Activated naive CD4-positive, alpha-beta T cell treated with anti-CD3 and anti-CD28 coated beads, Interleukin-2, amount 50 U/mL, for 24 hours (primary cell): ENCODE results near the gene METTL27.

Source experiments
- H3K27ac Mint-ChIP-seq: one replicate; pipeline ENCODE4 v1.8.0; 2021; ENCODE audit warnings: mild to moderate bottlenecking, mixed read lengths
- H3K27me3 Mint-ChIP-seq: one replicate; pipeline ENCODE4 v1.8.0; 2021; ENCODE audit warnings: mixed read lengths
- H3K36me3 Mint-ChIP-seq: one replicate; pipeline ENCODE4 v1.8.0; 2021; ENCODE audit warnings: mixed read lengths
- H3K4me1 Mint-ChIP-seq: one replicate; pipeline ENCODE4 v1.8.0; 2021; ENCODE audit warnings: mixed read lengths
- H3K4me3 Mint-ChIP-seq: one replicate; pipeline ENCODE4 v1.8.0; 2021; ENCODE audit warnings: mild to moderate bottlenecking, mixed read lengths
- H3K9me3 Mint-ChIP-seq: one replicate; pipeline ENCODE4 v1.8.0; 2021; ENCODE audit warnings: mixed read lengths

The METTL27 gene

GRCh38 chr7:73876361-73876760 is 34.0 kb upstream of the METTL27 start:
- peaks cover 2% of the 10 kb centered on the region for H3K27me3 Mint-ChIP-seq
- no peaks in the 10 kb centered on the region for H3K36me3 Mint-ChIP-seq
- no peaks in the 10 kb centered on the region for H3K9me3 Mint-ChIP-seq
- H3K4me1 Mint-ChIP-seq: no peaks in the 10 kb centered on the region
- no peak overlapping the region for H3K27ac Mint-ChIP-seq
- H3K4me3 Mint-ChIP-seq: no peak overlapping the region

GRCh38 chr7:73872056-73872908 is 30.0 kb upstream of the METTL27 start:
- Mint-ChIP-seq H3K27ac (no peak overlapping the region), H3K4me3 (no peak overlapping the region), H3K9me3 (no peaks in the 10 kb centered on the region), H3K27me3 (no peaks in the 10 kb centered on the region), H3K4me1 (no peaks in the 10 kb centered on the region), H3K36me3 (no peaks in the 10 kb centered on the region)

DNA sequence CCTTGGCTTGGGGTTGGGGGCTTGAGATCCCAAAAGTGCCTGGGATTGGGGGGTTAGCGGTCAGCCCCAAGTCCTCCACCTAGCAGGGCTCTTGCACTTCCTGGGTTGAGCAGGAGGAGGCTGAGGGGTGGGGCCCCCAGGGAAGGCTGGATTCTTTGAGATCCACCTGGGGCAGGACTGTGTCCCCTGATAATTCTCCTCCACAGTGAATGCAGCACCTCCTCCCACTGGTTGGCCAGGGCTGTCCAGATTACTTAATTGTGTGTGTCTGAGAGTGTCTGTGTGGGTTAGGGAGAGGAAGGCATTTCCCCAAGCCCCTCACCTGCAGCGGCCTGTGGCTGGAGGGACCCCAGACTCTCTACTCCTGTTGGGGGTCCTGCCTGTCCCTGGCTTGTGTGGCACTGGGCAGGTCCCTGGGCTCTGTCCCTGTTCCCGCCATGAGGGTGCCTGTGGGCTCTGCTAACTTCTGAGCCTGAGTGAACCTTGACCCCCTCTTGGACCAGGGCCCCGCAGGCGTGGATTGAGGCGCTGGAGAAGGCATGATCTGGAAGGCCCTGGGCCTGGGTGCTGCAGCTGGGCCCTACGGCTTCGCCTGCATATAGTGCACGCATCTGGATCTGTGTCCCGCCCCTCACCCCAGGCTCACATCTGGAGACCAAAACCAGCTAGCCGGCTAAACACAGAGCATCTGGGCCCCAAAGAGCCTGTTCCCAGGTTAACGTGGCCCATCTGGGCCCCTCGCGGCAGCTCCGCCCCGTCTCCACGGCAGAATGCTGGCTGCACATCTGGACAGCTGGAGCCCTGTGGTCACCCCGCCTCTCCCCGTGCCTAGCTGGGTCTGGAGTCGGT is 29.1 kb upstream of the METTL27 start:
- no peaks in the 10 kb centered on the region for H3K9me3 Mint-ChIP-seq
- no peak overlapping the region for H3K4me3 Mint-ChIP-seq
- no peaks in the 10 kb centered on the region for H3K4me1 Mint-ChIP-seq
- H3K36me3 Mint-ChIP-seq: no peaks in the 10 kb centered on the region
- H3K27ac Mint-ChIP-seq: no peak overlapping the region
- H3K27me3 Mint-ChIP-seq: no peaks in the 10 kb centered on the region

DNA sequence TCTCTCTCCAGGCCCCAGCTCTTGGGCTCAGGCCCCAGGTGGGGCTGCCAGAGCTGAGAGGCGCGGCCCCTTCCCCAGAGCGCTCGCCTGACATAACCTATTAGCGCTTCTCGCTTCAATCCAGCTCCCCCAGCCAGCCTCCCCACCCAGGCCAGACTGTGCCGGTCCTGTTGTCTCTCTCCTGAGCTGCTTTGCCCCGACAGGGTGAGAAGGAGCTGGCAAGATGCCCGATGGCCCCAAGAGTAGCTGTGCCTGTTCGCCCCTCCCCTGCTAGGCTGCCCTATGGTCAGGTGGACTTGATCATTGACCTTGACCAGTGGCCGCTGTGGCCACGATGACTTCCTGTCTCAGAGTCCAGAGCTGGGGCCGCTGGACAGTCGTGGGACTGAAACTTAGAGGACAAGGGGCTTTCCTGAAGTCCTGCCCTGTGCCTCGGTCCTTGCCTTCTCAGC is 27.8 kb upstream of the METTL27 start:
- H3K9me3 Mint-ChIP-seq: no peaks in the 10 kb centered on the region
- H3K27me3 Mint-ChIP-seq: no peaks in the 10 kb centered on the region
- H3K4me1 Mint-ChIP-seq: no peaks in the 10 kb centered on the region
- no peak overlapping the region for H3K4me3 Mint-ChIP-seq
- no peak overlapping the region for H3K27ac Mint-ChIP-seq
- H3K36me3 Mint-ChIP-seq: no peaks in the 10 kb centered on the region

DNA sequence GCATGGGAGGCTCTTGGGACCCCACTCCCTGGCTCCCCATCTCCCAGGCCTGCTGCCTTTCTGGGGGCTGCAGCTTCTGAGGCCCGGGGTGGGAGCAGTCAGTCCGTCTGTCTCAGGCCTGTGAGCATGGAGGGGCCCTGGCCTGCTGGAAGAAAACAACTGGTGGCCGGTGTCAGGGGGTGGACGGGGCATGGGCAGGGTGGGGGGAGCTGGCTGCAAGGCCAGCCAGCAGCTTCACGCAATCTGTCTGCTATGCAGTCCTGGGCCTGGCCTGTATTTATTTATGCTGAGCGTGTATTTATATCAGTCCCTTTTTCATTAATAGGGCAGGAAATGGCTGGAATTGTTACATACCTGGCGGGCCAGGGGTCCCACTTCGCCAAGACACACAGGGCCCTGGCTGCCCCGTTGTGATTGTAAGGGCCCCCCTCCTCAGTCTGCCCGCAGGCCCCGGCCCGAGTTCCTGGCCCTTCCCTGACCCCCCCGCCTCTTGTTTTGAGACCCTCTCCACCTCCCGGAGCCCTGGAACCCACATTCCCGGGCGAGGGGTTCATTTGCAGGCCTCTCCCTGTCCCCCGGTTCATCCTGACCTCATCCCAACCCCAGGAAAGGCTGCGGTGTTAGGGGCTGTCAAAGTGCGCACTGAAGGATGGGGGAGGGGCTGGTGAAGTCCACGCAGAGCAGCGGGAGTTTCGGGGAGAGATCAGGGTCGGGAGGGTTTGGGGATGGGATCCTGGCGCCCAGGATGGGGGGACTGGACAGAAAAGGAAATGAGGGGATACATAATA is 26.9 kb upstream of the METTL27 start:
- Mint-ChIP-seq H3K4me3 (no peak overlapping the region), H3K27ac (no peak overlapping the region), H3K36me3 (no peaks in the 10 kb centered on the region), H3K27me3 (no peaks in the 10 kb centered on the region), H3K9me3 (no peaks in the 10 kb centered on the region), H3K4me1 (no peaks in the 10 kb centered on the region)

- H3K27me3 Mint-ChIP-seq: no peaks in the 10 kb centered on the region
- H3K9me3 Mint-ChIP-seq: no peaks in the 10 kb centered on the region
- no peak overlapping the region for H3K4me3 Mint-ChIP-seq
- no peaks in the 10 kb centered on the region for H3K4me1 Mint-ChIP-seq
- no peak overlapping the region for H3K27ac Mint-ChIP-seq
- no peaks in the 10 kb centered on the region for H3K36me3 Mint-ChIP-seq
Measured at GRCh38 chr7:73866446-73866767, 24.1 kb upstream of the METTL27 start.

DNA sequence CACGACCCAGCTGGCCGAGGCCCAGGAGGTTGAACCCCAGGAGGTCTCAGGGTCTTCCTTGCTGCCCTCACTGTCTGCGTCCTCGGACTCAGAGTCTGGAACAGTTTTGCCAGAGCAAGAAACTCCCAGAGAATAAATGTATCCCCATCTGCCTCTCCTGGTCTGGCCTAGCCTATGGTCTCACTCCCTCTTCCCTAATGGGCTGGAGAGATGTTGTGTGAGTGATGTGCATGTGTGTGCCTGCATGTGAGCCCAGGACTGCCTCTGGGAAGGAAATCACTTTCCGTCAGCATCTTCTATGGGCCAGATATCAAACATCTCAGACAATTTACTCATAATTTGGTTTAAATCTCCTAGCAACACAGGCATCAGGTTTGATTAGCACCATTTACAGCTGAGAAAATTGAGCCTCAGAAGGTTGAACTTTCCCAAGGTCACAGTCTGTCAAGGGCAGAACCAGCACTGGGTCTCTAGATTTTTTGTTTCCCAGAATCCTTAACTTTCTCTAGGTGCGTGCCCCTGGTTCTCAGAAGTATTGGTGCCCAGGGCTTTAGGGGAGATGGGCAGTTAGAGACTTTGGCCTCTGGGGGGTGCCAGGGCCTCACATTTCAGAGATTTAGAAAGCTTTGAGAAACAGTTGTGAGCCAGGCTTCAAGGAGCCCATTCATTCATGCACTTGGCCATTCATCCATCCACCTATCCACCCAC is 23.6 kb upstream of the METTL27 start:
- Mint-ChIP-seq H3K4me3 (no peak overlapping the region), H3K4me1 (no peaks in the 10 kb centered on the region), H3K9me3 (no peaks in the 10 kb centered on the region), H3K36me3 (no peaks in the 10 kb centered on the region), H3K27me3 (no peaks in the 10 kb centered on the region), H3K27ac (no peak overlapping the region)

DNA sequence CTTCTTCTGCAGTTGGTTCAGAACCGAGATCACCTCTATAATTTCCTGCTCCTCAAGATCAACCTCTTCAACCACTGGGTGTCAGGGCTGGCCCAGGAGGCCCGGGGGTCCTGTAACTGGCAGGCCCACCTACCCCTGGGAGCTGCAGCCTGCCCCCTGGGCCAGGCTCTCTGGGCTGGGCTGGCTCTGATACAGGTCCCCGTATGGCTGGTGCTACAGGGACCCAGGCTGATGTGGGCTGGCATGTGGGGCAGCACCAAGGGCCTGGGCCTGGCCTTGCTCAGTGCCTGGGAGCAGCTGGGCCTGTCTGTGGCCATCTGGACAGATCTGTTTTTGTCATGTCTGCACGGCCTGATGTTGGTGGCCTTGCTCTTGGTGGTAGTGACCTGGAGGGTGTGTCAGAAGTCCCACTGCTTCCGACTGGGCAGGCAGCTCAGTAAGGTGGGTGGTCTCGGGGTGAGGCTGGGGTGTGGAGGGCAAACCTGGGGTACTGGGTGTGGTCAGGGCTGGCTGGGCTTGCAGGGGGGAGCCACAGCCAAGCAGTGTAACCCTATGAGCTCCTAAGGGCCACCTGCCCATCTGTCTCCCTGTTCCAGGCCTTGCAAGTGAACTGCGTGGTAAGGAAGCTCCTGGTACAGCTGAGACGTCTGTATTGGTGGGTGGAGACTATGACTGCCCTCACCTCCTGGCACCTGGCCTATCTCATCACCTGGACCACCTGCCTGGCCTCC is 22.8 kb upstream of the METTL27 start:
- no peaks in the 10 kb centered on the region for H3K9me3 Mint-ChIP-seq

DNA sequence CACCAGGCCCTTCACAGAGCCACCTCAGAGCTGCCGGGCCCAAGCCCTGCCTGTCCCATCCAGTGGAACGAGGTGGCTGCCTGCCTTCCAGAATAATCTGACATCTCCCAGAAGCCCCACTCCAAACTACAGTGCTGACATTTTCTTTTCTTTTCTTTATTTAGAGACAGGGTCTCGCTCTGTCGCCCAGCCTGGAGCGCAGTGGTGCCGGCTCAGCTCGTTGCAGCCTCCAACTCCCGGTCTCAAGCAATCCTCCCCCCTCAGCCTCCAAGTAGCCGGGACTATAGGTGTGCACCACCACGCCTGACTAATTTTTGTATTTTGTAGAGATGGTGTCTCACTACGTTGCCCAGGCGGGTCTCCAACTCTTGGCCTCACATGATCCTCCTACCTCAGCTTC is 19.0 kb upstream of the METTL27 start:
- peaks cover 3% of the 10 kb centered on the region for H3K27me3 Mint-ChIP-seq

More for the DNA sequence above, 22.8 kb upstream of the METTL27 start:
- no peak overlapping the region for H3K4me3 Mint-ChIP-seq
- H3K27me3 Mint-ChIP-seq: no peaks in the 10 kb centered on the region
- no peaks in the 10 kb centered on the region for H3K4me1 Mint-ChIP-seq
- H3K27ac Mint-ChIP-seq: no peak overlapping the region
- no peaks in the 10 kb centered on the region for H3K36me3 Mint-ChIP-seq

DNA sequence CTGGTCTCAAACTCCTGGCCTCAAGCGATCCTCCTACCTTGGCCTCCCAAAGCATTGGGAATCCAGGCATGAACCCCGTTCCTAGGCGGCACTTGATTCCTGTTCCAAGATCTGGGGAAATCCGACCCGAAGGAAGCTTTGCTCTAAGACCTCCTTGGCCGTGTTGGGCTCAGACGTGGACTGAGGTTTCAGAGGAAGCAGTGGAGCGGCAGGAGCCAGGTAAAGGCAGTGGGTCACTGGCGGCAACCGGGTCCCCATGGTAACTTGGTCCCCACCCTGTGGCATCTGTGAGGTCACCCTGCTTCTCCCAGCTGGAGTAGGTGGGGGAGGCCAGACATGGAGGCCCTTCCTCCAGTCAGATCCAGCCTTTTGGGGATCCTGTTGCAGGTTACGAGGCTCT is 18.5 kb upstream of the METTL27 start, which contains the start of gene TMEM270:
TMEM270 (plus strand) TSS at position 301 of the 400 bp plus-strand sequence; CDS start at position 337, 36 bp downstream.
- H3K4me3 Mint-ChIP-seq: no peak within 1 kb of the TSS
- H3K27ac Mint-ChIP-seq: no peak within 1 kb of the TSS
- H3K4me1 Mint-ChIP-seq: peaks cover under 1% of the 10 kb centered on the region
- peaks cover 3% of the 10 kb centered on the region for H3K27me3 Mint-ChIP-seq
- H3K36me3 Mint-ChIP-seq: no peaks in the 10 kb centered on the region
- H3K9me3 Mint-ChIP-seq: no peaks in the 10 kb centered on the region

More for the DNA sequence above, 19.0 kb upstream of the METTL27 start:
- no peak overlapping the region for H3K4me3 Mint-ChIP-seq
- H3K36me3 Mint-ChIP-seq: no peaks in the 10 kb centered on the region
- H3K27ac Mint-ChIP-seq: no peak overlapping the region
- no peaks in the 10 kb centered on the region for H3K9me3 Mint-ChIP-seq
- no peaks in the 10 kb centered on the region for H3K4me1 Mint-ChIP-seq

DNA sequence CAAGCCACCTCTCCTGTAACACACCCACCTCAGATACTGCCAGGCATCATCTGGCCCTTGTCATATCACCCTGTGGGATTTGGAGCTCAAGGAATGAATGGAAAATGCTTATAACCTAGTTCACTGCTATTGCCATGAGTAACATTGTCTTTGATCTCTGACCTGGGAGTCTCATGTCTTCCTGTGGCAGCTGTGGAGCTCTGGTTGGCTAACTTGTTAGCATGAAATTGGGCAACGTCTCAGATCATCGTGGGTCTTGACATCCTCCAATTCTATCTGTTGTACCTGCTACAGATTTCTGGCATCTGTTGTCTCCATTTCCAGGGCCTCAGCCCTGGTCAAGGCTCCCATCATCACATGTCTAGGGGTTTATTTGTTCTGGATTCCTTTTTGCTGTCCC is 16.5 kb upstream of the METTL27 start:
- Mint-ChIP-seq H3K4me3 (no peak overlapping the region), H3K36me3 (no peaks in the 10 kb centered on the region), H3K27me3 (peaks cover 5% of the 10 kb centered on the region), H3K9me3 (no peaks in the 10 kb centered on the region), H3K27ac (no peak overlapping the region), H3K4me1 (peaks cover 3% of the 10 kb centered on the region)

DNA sequence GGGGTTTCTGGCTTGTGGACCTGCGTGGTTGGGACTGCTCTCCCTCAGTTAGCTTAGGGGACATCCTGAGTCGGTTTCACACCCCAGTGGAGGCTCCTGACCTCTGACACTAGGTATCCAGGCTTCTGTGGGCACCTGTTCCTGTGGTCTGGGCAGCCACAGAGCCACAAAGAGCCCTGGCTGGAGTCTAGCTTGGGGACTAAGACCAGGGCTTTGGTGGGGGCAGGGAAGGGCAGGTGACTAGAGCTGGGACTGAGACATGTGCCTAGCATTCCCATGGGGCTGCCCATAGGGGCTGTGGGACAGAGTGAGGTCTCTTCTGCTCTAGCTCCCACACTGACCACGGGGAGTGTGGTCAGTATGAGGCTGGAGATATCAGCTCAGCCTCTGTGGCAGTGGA is 14.6 kb upstream of the METTL27 start:
- no peak overlapping the region for H3K27ac Mint-ChIP-seq
- peaks cover 6% of the 10 kb centered on the region for H3K4me1 Mint-ChIP-seq
- H3K9me3 Mint-ChIP-seq: no peaks in the 10 kb centered on the region
- no peaks in the 10 kb centered on the region for H3K36me3 Mint-ChIP-seq
- H3K27me3 Mint-ChIP-seq: peaks cover 7% of the 10 kb centered on the region
- H3K4me3 Mint-ChIP-seq: no peak overlapping the region

DNA sequence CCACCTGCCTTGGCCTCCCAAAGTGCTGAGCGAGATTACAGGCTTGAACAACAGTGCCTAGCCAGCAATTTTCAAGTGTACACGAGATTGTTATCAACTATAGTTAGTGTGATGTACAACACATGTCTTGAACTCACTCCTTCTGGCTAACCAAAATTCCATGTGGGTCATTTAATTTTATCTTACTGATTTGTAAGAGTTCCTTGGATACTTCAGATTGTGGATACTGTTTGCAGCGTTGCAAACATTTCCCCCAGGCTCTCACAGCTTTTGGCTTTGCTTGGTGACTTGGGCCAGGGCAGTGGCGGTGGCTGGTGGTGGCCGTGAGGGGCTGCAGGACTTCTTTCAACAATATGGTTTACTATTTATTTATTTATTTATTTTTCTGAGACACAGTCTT is 10.2 kb upstream of the METTL27 start:
- H3K9me3 Mint-ChIP-seq: no peaks in the 10 kb centered on the region
- H3K4me3 Mint-ChIP-seq: no peak overlapping the region
- H3K27ac Mint-ChIP-seq: no peak overlapping the region
- no peaks in the 10 kb centered on the region for H3K36me3 Mint-ChIP-seq
- H3K4me1 Mint-ChIP-seq: peaks cover 15% of the 10 kb centered on the region
- H3K27me3 Mint-ChIP-seq: peaks cover 4% of the 10 kb centered on the region
